Smooth muscle cell of bladder (primary cell): ENCODE results near the gene ACP1. TPM values are rescaled to one million over a fixed set of nuclear protein-coding genes. Genes with fewer than 3 reads are reported as not detected.

Source experiments
- total RNA-seq: library from RNA; depleted of rRNA; stranded (reverse); fragments of >200 nt; gene quantifications from 2 replicates; pipeline ENCODE4 v1.2.3, GENCODE V29; 2014

Gene ACP1
- total RNA-seq = 85.8 and 104 TPM in 2 replicates

GRCh38 chr2:264493-265468, at the start of gene ACP1:
TSS of gene ACP1 (plus strand) at chr2:264947. CDS start at chr2:264965, 18 bp downstream.

GRCh38 chr2:263774-264492, 814 bp upstream of the ACP1 start, which contains the start of gene SH3YL1:
TSS of gene SH3YL1 (minus strand) at chr2:264032. CDS start at chr2:263984, 48 bp downstream.

GRCh38 chr2:287911-288757, 23.4 kb downstream of the ACP1 start, which contains the start of gene ALKAL2:
TSS of gene ALKAL2 (minus strand) at chr2:288091. CDS start at chr2:287835, 256 bp downstream.

Other genes with a start within 250 kb of the ACP1 start
- 0.09 TPM in 1 of 2 replicates, not detected in the other for gene FAM110C, start 218.4 kb upstream of the ACP1 start, total RNA-seq
- gene SH3YL1, start 915 bp upstream of the ACP1 start, total RNA-seq = 33.4 and 39.3 TPM in 2 replicates
- gene ALKAL2, start 23.1 kb downstream of the ACP1 start, total RNA-seq = 0.43 TPM in 1 of 2 replicates, not detected in the other